Spleen (tissue), 7 donors: Measurements from ENCODE around the gene MED12L.

ENCODE experiments used
- CTCF ChIP-seq, 11 experiments: fragments of 200-600 bp in 7 of 11; fragments of 450-650 bp in 4 of 11; sonication (generic) in 4 of 11; IDR thresholded peaks in 8 of 11; conservative IDR thresholded peaks in 3 of 11; 1 replicate in 7 of 11; 2 replicates in 4 of 11; pipeline versions ENCODE4 v1.4.0 to v1.8.0; 2016 to 2021; ENCODE audit warnings: antibody characterized with exemption in 11 of 11, inconsistent platforms in 4 of 11, mild to moderate bottlenecking in 1 of 11
- POLR2A ChIP-seq, 3 donors: fragments of 450-650 bp; IDR thresholded peaks; one replicate each; pipeline ENCODE4 v1.5.1; 2017; ENCODE audit warnings: antibody characterized with exemption in 3 of 3, mild to moderate bottlenecking in 1 of 3
- POLR2AphosphoS5 ChIP-seq, 3 donors: sonication (generic); formaldehyde crosslinking; IDR thresholded peaks; one replicate each; pipeline ENCODE4 v1.5.1; 2017; ENCODE audit warnings: antibody characterized with exemption in 3 of 3
- donor health status: DM: no; HTN: no; CAD: no; lungs with moderate emphysema.
- donor health status: DM: no; HTN: no; CAD: no.
- donor health status: DM: no; HTN: no; CAD: no.

- no peak for TF ChIP-seq POLR2AphosphoS5 (IDR thresholded peaks at IDR 0.05)
- TF ChIP-seq POLR2A (IDR thresholded peaks at IDR 0.05) = no peak
- TF ChIP-seq CTCF (IDR thresholded peaks at IDR 0.05 in 8 of 11, conservative IDR thresholded peaks at IDR 0.05 in 3 of 11) = peak in 1 of 11 experiments; percentile 2
Measured at GRCh38 chr3:151283387-151283786, 197.9 kb downstream of the MED12L start.
